GM23338 (cell line): ENCODE data around the gene TRPM3. TPM values are rescaled to one million over a fixed set of nuclear protein-coding genes. Genes with fewer than 3 reads are reported as not detected.

Experiments used
- ATAC-seq: fragments of 200-7000 bp; cut with Tn5 transposase; 3 replicates; pipeline ENCODE4 v1.9.1; 2020
- DNase-seq: peaks from one replicate; pipeline ENCODE4 v3.0.0-alpha.2; 2015; ENCODE audit warnings: low spot score
- H2AFZ ChIP-seq: fragments of 200-600 bp; sonication (generic); 2 replicates; pipeline ENCODE4 v1.8.0; 2016; ENCODE audit warnings: antibody characterized with exemption, mild to moderate bottlenecking, moderate library complexity
- H3F3A ChIP-seq: fragments of 200-600 bp; sonication (generic); replicated peaks from 2 replicates; pipeline ENCODE4 v1.8.0; 2017; ENCODE audit warnings: antibody characterized with exemption, mixed run types, low read depth
- H3K27ac ChIP-seq: fragments of 200-600 bp; sonication (generic); 2 replicates; pipeline ENCODE4 v1.6.1; 2016; ENCODE audit warnings: low read depth
- H3K27me3 ChIP-seq: fragments of 200-600 bp; sonication (generic); 2 replicates; pipeline ENCODE4 v1.8.0; 2016; ENCODE audit warnings: mild to moderate bottlenecking, mixed run types, moderate library complexity; ENCODE audit not compliant: insufficient read depth
- H3K36me3 ChIP-seq: fragments of 200-600 bp; sonication (generic); 2 replicates; pipeline ENCODE4 v1.8.0; 2016; ENCODE audit warnings: mild to moderate bottlenecking; ENCODE audit not compliant: insufficient read depth
- H3K4me1 ChIP-seq: fragments of 200-600 bp; sonication (generic); 2 replicates; pipeline ENCODE4 v1.8.0; 2016; ENCODE audit warnings: mild to moderate bottlenecking, moderate library complexity; ENCODE audit not compliant: insufficient read depth
- H3K4me2 ChIP-seq: fragments of 200-600 bp; sonication (generic); 2 replicates; pipeline ENCODE4 v1.7.1; 2017; ENCODE audit warnings: mixed run types
- H3K4me3 ChIP-seq: fragments of 200-600 bp; sonication (generic); 2 replicates; pipeline ENCODE4 v1.6.1; 2016; ENCODE audit warnings: mixed run types
- H3K79me2 ChIP-seq: fragments of 200-600 bp; sonication (generic); replicated peaks from 2 replicates; pipeline ENCODE4 v1.8.0; 2017; ENCODE audit warnings: mild to moderate bottlenecking; ENCODE audit not compliant: insufficient read depth
- H3K9me2 ChIP-seq: fragments of 200-600 bp; sonication (generic); 2 replicates; pipeline ENCODE4 v1.8.0; 2017; ENCODE audit not compliant: insufficient read depth
- H4K20me1 ChIP-seq: fragments of 200-600 bp; sonication (generic); replicated peaks from 2 replicates; pipeline ENCODE4 v1.8.0; 2017; ENCODE audit warnings: mild to moderate bottlenecking; ENCODE audit not compliant: insufficient read depth
- H3K27ac Mint-ChIP-seq: 2 replicates; pipeline ENCODE4 v1.8.0; 2020; ENCODE audit warnings: inconsistent platforms, mild to moderate bottlenecking, moderate library complexity, mixed read lengths
- H3K27me3 Mint-ChIP-seq: 3 replicates; pipeline ENCODE4 v1.8.0; 2022; ENCODE audit warnings: low read depth, mild to moderate bottlenecking, moderate library complexity, mixed read lengths, inconsistent platforms; ENCODE audit not compliant: insufficient read depth, poor library complexity
- H3K36me3 Mint-ChIP-seq: 3 replicates; pipeline ENCODE4 v1.8.0; 2021; ENCODE audit warnings: low read depth, mild to moderate bottlenecking, inconsistent platforms, moderate library complexity, mixed read lengths
- H3K4me1 Mint-ChIP-seq: 3 replicates; pipeline ENCODE4 v1.8.0; 2020; ENCODE audit warnings: mild to moderate bottlenecking, inconsistent platforms, mixed read lengths
- H3K4me3 Mint-ChIP-seq: 3 replicates; pipeline ENCODE4 v1.8.0; 2021; ENCODE audit warnings: moderate library complexity, mild to moderate bottlenecking, inconsistent platforms, mixed read lengths
- H3K9me3 Mint-ChIP-seq: 3 replicates; pipeline ENCODE4 v1.8.0; 2020; ENCODE audit warnings: moderate library complexity, mild to moderate bottlenecking, inconsistent platforms, mixed read lengths
- CREB1 ChIP-seq: fragments of 250-450 bp; sonication (Bioruptor Pico); IDR thresholded peaks from 2 replicates; pipeline ENCODE4 v1.5.0; 2020; ENCODE audit warnings: low read depth, mild to moderate bottlenecking, moderate library complexity
- EZH2 ChIP-seq: fragments of 200-600 bp; sonication (generic); IDR thresholded peaks from one replicate; pipeline ENCODE4 v1.8.0; 2017; ENCODE audit warnings: antibody characterized with exemption, mild to moderate bottlenecking, low read depth; ENCODE audit not compliant: unreplicated experiment
- EZH2phosphoT487 ChIP-seq: fragments of 200-600 bp; sonication (generic); IDR thresholded peaks from one replicate; pipeline ENCODE4 v1.8.1; 2018; ENCODE audit warnings: antibody characterized with exemption; ENCODE audit not compliant: unreplicated experiment
- JUNB ChIP-seq: IDR thresholded peaks from one replicate; pipeline ENCODE4 v1.6.1; 2016; ENCODE audit warnings: antibody characterized with exemption; ENCODE audit not compliant: unreplicated experiment
- NANOG ChIP-seq: IDR thresholded peaks from 2 replicates; pipeline ENCODE4 v1.6.1; 2016; ENCODE audit warnings: antibody characterized with exemption, borderline replicate concordance
- POLR2AphosphoS5 ChIP-seq: IDR thresholded peaks from 2 replicates; pipeline ENCODE4 v1.6.1; 2016; ENCODE audit warnings: antibody characterized with exemption, low read depth
- REST ChIP-seq: IDR thresholded peaks from one replicate; pipeline ENCODE4 v1.6.1; 2018; ENCODE audit warnings: antibody characterized with exemption; ENCODE audit not compliant: unreplicated experiment
- STAT1 ChIP-seq: IDR thresholded peaks from one replicate; pipeline ENCODE4 v1.6.1; 2016; ENCODE audit warnings: antibody characterized with exemption; ENCODE audit not compliant: unreplicated experiment
- ZNF114 ChIP-seq: fragments of 250-450 bp; sonication (Bioruptor Pico); IDR thresholded peaks from 2 replicates; pipeline ENCODE4 v1.5.0; 2020; ENCODE audit warnings: mild to moderate bottlenecking, moderate library complexity
- ZNF331 ChIP-seq: fragments of 250-450 bp; sonication (Bioruptor Pico); IDR thresholded peaks from 2 replicates; pipeline ENCODE4 v1.5.0; 2020; ENCODE audit warnings: low read depth, mild to moderate bottlenecking, moderate library complexity
- ZNF462 ChIP-seq: fragments of 250-450 bp; sonication (Bioruptor Pico); IDR thresholded peaks from 2 replicates; pipeline ENCODE4 v1.5.0; 2020; ENCODE audit warnings: mild to moderate bottlenecking, moderate library complexity
- polyA plus RNA-seq: library from polyadenylated mRNA; unstranded; fragments of >200 nt; fragmentation: Nextera tagmentation; extraction: Ambion mirVana; gene quantifications from 2 replicates; pipeline ENCODE4 v1.2.1, GENCODE V29; 2016
- total RNA-seq: library from RNA; depleted of rRNA; stranded (reverse); fragments of >200 nt; shearing (Covaris generic); gene quantifications from 2 replicates; pipeline ENCODE4 v1.2.3, GENCODE V29; 2014
- TF ChIP-seq, protein P1 (sequence below): IDR thresholded peaks from 2 replicates; pipeline ENCODE4 v1.6.1; 2016; ENCODE audit warnings: antibody characterized with exemption
- TF ChIP-seq, protein P2 (sequence below), 2 experiments: fragments of 200-600 bp in 1 of 2; sonication (generic) in 1 of 2; conservative IDR thresholded peaks; 2 replicates each; pipeline versions ENCODE4 v1.5.1 to v1.6.1; 2016 to 2017; ENCODE audit warnings: antibody characterized with exemption in 2 of 2, low read depth in 2 of 2, mild to moderate bottlenecking in 2 of 2, moderate library complexity in 1 of 2

Gene TRPM3
- total and polyA plus RNA-seq, 2 experiments from 2014 or later = 2.8 to 8.2 TPM

GRCh38 chr9:70917277-70917676 is 204.1 kb downstream of the TRPM3 start:
- Mint-ChIP-seq H3K4me1 (peaks cover 2% of the 10 kb centered on the region; the same call in 1 of the 3 replicates), H3K36me3 (no peaks in the 10 kb centered on the region), H3K27me3 (no peaks in the 10 kb centered on the region), H3K27ac (no peak overlapping the region), H3K4me3 (no peak overlapping the region), H3K9me3 (no peaks in the 10 kb centered on the region)
- Histone ChIP-seq H3K4me3 (no peak overlapping the region), H3K79me2 (no peaks in the 10 kb centered on the region), H3F3A (no peaks in the 10 kb centered on the region), H2AFZ (no peak overlapping the region), H3K4me2 (no peak overlapping the region), H3K9me2 (0 out of 2 replicates have a peak, but pooled peaks cover 4% of the 10 kb centered on the region), H4K20me1 (no peaks in the 10 kb centered on the region; the same call in 1 of the 2 replicates), H3K27me3 (no peaks in the 10 kb centered on the region), H3K36me3 (no peaks in the 10 kb centered on the region), H3K4me1 (peaks cover 7% of the 10 kb centered on the region), H3K27ac (no peak overlapping the region)
- ATAC-seq = no peak
- DNase-seq = no peak
- TF ChIP-seq NANOG (no peak), JUNB (no peak), STAT1 (no peak), EZH2 (no peak), ZNF114 (CRISPR knock-in tag) (no peak), EZH2phosphoT487 (no peak), POLR2AphosphoS5 (no peak), CREB1 (CRISPR knock-in tag) (no peak), REST (no peak), ZNF331 (no peak), ZNF462 (CRISPR knock-in tag) (no peak)
- TF ChIP-seq, protein P1, sequence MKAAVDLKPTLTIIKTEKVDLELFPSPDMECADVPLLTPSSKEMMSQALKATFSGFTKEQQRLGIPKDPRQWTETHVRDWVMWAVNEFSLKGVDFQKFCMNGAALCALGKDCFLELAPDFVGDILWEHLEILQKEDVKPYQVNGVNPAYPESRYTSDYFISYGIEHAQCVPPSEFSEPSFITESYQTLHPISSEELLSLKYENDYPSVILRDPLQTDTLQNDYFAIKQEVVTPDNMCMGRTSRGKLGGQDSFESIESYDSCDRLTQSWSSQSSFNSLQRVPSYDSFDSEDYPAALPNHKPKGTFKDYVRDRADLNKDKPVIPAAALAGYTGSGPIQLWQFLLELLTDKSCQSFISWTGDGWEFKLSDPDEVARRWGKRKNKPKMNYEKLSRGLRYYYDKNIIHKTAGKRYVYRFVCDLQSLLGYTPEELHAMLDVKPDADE = no peak
- TF ChIP-seq, protein P2, sequence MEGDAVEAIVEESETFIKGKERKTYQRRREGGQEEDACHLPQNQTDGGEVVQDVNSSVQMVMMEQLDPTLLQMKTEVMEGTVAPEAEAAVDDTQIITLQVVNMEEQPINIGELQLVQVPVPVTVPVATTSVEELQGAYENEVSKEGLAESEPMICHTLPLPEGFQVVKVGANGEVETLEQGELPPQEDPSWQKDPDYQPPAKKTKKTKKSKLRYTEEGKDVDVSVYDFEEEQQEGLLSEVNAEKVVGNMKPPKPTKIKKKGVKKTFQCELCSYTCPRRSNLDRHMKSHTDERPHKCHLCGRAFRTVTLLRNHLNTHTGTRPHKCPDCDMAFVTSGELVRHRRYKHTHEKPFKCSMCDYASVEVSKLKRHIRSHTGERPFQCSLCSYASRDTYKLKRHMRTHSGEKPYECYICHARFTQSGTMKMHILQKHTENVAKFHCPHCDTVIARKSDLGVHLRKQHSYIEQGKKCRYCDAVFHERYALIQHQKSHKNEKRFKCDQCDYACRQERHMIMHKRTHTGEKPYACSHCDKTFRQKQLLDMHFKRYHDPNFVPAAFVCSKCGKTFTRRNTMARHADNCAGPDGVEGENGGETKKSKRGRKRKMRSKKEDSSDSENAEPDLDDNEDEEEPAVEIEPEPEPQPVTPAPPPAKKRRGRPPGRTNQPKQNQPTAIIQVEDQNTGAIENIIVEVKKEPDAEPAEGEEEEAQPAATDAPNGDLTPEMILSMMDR (conservative IDR thresholded peaks at IDR 0.05; ENCODE audit: low read depth in 2 of 2) = no peak
